HG02943 (cell line): Measurements from ENCODE around the gene DKK3.

Experiments used
- ATAC-seq: cut with Tn5 transposase; IDR thresholded peaks from one replicate; pipeline ENCODE4 v1.9.1; 2021; ENCODE audit warnings: mild to moderate bottlenecking, low read depth, moderate library complexity; ENCODE audit not compliant: unreplicated experiment

DKK3 gene

DNA sequence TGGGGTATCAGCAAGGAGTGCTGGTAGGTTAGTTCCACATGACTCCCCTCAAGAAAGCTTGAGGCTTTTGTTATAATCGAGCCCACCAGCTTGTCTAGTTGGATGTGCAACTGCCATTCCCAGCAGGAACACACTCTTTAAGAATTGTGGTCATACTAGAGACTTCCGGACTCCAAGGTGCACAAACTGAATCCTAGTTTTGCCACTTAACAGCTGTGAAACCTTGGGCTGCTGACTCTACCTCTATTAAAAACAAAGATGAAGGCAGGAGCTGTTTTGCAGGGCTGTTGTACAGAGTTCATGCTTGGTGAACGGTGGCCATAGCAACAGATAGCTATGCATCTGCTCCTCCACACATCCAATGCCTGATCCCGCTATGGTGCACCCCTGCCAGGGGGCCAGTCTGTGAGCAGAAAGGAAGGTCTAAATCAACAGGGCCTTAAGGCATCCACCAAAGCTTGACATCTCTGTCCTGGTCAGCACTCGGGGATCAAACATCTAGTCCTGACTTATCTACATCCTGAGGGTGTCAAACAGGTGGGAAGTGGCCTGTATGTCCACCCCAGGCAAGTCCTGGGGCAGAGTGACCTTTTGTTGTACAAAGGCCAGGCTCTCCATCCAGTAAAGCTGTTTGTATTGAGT is 36.4 kb downstream of the DKK3 start:
- ATAC-seq = no peak

GRCh38 chr11:11970556-11970955 is 37.9 kb downstream of the DKK3 start:
- no peak for ATAC-seq

DNA sequence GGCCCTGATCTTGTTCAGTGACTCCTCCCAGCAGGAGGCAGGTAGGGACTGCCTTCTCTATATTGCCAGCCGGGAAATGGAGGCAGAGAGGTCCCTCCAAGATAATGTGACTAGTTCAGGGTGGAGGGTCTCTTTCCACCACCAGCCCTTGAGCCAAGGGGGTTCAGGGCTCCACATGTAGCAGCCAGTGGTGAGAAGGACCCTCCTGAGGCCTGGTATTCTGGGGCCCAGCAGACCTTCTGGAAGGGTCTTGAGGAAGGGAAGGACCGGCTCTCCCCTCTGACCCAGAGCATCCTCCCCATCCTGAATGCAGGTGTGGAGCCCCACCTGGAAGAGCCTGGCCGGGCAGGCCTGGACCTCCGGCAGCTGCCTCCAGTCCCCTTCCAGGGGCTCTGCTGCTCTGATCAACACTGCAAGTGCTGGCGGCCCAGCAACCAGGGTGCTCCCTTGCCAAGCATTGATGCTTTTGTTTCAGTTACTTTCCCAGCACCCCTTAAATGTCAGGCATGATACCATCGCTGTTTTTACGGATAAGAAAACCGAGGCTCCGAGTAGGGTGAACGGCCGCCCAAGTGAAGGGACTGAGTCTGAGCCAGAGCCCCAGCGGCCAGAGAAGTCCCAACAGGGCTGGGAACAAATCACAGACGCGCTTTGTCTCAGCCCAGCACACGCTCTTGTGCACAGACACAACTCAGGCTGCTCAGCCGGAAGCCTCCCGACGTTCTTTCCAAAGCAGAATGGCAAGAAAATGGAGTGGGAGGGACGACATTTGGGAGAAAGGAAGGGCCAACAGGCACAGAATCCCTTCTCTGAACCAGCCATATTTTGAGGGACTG is 38.8 kb downstream of the DKK3 start:
- ATAC-seq = no peak

DNA sequence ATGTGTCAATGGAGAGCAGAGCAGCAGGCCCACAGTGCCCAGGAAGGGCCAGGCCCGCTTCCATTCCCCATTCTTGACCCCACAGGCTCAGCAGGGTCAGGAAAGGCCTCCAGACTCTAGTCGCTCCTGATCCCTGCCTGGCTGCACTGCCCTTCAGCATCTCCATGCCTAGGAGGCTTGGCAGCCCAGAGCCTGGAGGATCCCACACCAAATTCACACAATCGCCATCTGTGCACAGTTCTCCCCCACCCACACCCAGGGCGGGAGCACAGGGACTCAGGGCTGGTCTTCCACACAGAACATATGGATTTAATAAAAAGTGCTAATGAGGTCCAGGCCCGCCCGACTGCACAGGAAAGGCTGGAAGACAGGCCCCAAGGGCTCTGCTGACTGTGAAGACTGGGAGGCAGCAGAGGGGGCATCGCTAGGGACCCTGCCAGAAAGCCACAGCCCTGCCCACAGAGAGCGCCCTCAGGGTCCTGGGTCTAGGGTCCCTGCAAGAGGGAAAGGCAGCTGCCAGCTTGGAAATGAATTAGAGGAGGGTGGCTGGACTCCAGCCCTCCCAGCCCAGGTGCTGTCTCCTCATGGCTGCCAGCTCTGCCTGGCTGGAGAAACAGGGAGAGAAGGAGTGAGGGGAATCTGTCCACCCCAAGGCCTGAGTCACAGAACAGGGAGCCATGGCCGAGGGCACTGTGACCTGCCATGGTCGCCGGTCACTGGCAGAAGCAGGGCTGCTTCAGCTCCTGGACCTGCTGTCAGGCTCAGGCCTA is 39.7 kb downstream of the DKK3 start:
- ATAC-seq = no peak

- no peak for ATAC-seq
Measured at GRCh38 chr11:11967669-11968510, 40.5 kb downstream of the DKK3 start.

GRCh38 chr11:11966826-11967668 is 41.4 kb downstream of the DKK3 start:
- ATAC-seq = no peak

DNA sequence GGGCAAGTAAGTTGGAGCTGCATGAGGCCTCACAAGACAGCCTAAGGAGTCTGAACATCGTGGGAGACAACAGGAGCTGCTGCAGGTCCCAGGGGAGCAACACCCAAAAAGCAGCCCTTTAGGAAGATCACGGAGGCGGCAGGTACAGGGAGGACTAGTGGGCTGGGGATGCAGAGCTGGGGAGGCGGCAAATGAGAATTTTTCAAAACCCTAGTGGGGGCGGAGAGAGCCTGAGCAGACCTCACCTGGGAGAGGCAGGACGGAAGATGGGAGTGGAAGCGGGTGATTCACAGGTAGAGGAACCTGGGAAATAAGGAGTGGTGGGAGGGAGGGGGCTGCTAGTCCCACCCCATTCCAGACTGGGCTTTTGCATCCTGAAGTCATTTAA is 42.1 kb downstream of the DKK3 start:
- ATAC-seq = no peak

DNA sequence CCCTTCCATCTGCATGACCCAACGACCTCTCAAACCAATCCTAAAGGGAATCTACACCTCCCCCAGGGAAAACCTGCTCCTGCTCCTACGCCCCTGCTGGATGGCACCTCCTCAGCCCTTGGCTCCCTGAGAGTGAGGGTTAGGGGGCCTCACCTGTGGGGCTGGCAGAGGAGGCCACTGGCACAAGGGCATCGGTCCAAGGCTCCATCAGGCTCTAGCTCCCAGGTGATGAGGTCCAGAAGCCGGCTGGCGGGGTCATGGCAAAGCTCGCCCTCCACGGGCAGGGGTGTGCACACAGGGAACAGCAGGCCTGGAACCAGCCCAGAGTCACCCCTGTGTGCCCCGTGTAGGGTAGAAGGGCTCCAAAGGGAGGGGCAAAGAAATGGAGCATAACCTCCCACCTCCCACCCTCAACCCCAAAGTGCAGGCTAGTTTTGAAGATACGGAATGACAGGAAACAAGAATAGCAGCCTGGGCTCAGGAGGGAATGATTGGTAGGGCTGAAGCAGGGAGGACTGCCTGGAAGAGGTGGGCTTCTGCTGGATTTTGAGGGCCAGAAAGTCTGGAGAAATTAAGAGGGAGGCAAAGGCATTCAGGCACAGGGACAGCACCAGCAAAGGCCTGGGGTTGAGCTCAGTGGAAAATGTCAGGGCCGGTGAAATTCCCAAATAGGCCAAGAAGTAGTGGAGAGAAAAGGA is 42.6 kb downstream of the DKK3 start:
- no peak for ATAC-seq

DNA sequence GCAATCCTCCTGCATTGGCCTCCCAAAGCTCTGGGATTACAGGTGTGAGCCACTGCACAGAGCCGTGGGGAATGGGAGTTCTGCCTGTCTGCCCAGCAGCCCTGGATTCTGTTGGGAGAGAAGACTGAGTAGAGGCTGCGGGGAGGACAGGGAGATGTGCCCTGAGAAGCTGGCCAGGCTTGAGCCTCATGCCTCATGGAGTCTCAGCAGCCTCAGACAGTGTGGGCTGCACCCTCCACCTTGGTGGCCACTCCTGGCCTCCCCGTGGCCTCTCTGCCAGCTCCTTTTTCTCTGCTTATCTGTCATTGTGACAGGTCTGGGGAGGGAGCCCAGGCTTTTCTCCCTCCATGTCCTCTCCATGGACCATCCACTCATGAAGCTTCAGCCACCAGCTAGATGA is 43.2 kb downstream of the DKK3 start:
- no peak for ATAC-seq

DNA sequence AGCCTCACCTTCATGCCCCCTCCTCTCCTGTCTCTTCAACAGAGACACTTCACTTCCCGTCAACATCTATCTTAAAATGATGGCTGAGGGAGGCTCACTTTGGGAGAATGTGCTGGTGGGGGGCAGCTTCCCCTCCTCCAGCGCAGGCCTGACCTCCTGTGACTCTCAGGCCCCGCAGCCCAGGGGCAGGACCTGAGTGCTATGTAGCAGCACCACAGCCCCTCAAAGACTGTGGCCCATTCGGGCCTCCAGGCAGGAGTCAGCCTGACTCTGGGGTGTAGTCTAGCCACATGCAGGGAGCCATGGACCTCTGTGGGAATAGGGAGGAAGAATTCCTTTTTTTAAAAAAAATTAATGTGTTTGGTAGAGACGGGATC is 43.7 kb downstream of the DKK3 start:
- ATAC-seq = no peak

DNA sequence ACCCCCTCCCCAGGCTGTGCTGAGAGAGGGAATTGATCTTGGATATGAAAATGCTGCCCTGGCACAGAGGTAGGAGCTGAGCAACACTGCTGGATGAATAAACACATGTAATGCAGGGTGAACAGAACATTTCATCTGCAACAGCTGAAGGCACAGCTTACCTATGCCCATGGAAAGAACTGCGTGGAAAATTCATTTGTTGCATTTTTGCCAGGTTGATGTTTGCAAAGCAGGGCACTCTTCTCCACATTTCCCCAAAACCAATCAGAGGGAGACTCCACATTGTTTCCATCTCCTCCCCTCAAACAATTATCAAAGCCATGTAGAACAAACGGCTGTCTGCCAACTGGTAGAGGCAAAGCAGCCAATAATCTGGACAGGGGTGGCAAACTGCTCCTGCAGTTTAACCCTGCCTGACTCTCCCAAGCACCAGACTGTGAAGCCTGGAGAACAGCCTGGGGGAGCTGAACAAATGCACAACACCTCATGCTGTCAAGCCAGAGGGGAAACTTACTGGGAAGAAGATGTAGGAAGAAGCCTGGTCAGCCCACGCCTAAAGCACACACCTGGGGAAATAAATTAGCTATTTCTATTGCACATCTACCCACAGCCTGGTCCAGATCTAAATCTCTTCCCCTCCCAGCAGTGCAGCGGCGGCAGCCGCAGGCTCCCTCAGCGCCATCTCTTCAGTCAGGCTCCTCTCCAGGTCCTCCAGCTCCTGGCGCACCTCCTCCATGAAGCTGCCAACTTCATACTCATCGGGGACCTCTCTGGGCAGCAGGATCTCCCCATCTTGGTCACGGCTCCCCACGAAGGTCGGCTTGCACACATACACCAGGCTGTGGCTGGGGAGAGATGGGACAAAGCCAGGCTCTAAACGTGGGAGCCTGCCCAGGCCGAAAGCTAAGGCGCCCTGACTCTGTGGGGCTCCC is 44.3 kb downstream of the DKK3 start:
- no peak for ATAC-seq

DNA sequence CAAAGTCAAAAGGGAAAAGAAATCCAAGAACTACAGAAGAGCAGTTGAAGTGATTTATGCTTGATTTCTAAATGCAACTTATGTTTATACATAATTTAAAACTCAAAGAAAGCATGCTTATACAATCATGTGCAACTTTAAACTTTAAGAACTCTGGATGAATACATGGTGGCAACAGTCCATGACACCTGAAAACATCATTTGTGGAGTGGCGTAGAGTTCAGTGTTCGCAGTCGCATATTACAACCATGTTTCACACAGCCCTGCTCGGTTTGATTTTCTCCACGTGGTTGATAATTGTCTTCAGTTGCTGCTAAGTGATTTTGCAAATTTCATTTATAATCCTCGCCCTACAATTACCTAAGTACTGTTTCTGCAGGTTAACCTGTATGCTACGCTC is 45.4 kb downstream of the DKK3 start:
- no peak for ATAC-seq

DNA sequence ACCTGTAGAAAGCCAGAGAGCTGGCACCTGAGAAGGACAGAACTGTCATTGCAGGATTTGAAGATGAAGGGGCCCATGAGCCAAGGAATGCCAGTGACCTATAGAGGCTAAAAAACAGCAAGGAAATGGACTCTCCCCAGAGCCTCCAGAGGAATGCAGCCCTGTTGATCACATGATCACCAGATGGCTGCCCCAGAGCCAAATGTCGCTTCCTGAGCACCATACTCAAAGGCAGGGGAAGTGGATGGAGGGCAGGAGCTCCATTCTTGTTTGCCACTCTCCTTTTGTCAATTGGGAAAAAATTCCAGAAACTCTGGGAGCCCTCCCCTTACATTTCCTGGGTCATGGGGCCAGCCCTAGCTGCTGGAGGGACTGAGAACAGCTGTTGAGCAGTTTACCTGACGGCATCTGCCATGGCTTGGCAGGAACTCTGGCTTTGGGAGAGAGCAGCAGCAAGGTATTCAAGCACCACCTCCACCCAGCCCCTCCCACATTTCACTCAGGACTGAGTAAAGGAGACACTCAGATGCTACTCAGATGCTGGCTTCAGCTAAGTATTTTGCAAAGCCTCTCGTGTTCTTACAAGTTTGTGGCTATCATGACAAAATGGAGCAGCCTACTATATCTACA is 46.9 kb downstream of the DKK3 start:
- no peak for ATAC-seq

GRCh38 chr11:11960687-11961086 is 47.7 kb downstream of the DKK3 start:
- no peak for ATAC-seq

DNA sequence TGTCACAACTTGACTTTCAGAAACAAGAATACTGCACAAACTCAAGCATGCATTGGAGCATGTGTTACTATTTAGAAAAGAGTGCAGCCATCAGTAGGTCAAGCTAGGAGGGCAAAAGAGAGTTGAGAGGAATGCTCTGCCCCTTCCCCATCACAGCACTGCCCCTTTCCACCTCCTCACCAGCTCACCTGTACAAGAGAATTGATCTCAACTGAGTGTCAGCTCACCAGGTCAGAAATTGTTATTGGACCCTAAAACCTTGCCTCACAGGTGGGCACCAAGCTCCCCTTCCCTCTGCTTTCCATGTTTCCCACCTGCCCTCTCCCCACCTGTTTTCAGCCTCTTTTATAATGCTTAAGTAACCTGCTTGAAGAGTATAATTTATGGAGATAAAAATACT is 48.8 kb downstream of the DKK3 start:
- no peak for ATAC-seq

DNA sequence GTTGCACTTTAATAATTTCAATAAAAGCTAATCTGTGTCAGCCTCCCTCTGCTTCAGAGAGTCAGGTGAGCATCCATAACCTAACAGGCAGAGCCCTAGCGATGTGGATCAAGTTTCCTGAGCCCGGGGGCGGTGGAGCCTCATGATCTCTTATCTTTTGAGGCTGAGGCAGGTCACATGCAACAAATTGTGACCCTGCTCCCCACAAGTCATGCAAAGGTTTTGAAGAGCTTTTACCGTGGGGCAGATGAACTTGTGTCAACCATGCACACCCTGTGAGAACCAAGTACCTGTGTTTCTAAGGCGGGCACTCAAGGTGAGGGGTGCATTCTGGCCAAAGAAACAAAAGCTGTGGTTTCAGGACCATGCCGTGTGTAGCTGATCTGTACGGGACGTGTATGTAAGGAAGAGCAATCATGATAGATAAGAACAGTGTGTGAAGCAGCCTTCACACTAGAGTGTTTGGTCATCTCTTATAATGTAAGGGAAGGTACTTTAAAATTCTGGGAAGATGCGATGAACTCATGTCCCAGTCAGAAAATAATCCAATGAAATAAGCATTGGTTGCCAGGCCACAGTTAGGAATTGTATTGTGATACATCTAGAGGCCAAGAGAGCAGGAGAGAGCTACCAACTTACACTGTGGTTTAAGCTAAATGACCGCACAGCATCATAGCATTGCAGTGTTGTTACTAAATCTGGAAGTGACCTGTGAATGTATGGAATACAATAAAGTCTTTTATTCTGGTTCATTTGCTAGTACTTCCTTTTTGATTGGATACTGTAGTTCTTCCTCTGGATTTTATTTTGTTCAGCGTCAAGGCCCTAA is 49.8 kb downstream of the DKK3 start:
- ATAC-seq = no peak

- no peak for ATAC-seq
Measured at GRCh38 chr11:11956006-11956405, 52.4 kb downstream of the DKK3 start.
